Stimulated activated CD8-positive, alpha-beta memory T cell treated with anti-CD3 and anti-CD28 coated beads, Interleukin-4, amount 100 ng/mL, for 48 hours (primary cell): Measurements from ENCODE around the gene MAPK1.
A peak's percentile ranks its signal among the peaks of the same experiment; 100 is the strongest.
"Not testable (repeated sequence)": the region's sequence is repeated elsewhere in the genome, so short reads cannot be mapped to it uniquely, and the experiment has no call there.

Experiments used
- DNase-seq: peaks from one replicate; pipeline ENCODE4 v3.0.0-alpha.2; 2020

The MAPK1 gene

DNA sequence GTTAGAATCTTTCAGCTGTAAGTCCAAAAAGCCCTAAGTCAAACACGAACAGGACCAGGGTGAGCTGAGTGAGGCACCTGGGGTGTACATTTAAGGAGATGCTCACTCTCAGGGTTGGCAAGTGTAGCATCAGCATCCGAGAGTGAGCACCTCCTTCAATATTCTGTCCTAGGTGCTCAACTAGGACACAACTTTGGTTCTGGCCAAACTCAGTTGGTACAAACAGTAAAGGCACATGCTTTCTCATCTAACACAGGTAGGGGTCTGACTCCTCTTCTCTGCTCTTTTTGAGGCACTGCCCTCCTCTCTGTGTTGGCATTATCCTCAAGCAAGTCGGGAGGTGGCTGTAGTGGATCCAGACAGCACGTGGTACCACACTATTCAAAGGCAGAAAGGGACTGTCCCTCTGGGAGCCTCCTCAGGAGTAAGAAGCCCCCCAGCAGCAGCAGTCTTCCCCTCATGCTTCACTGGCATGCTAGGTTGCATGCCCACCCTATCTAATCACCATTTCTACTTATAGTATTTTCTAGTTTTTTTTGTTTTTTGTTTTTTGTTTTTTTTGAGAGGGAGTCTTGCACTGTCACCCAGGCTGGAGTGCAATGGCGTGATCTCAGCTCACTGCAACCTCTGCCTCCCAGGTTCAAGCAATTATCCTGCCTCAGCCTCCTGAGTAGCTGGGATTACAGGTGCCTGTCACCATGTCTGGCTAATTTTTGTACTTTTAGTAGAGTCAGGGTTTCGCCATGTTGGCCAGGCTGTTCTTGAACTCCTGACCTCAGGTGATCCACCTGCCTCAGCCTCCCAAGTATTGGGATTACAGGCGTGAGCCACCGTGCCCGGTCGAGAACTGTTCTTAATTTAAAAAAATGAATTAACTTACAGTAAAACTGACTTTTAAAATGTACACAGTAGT, 14.7 kb upstream of the MAPK1 start:
- no peak for DNase-seq

DNA sequence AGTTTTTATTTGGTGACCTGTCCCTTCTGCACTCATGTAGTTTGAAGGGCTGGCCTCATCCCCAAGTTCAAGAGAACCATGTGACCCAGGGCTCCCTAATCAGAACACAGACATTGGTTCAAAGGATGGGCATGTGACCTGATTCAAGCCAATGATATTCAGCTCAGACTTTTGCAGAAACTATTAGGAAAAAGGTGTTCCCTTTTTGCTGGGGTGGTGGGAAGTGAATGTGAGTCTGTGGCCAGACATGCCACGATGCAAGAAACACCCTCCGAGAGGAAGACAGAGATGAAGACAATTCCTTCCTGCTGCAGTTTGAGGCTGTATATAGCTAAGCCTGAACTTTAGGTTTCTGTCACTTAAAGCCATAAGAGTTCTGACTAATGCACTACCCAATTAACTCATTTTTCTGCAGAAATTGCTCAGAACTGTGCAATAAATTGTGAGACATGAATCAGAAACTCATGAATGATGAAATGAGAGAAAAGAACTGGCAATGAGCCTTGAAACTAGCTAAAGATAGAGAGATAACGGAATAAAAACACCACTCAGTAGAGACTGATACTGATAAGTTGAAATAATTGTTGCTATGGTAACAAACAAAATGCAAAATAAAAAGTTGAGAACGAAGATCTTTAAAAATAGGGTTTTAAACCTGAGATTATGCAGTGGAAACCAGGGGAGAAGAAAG, 9.2 kb upstream of the MAPK1 start:
- DNase-seq, result peak; percentile 54

DNA sequence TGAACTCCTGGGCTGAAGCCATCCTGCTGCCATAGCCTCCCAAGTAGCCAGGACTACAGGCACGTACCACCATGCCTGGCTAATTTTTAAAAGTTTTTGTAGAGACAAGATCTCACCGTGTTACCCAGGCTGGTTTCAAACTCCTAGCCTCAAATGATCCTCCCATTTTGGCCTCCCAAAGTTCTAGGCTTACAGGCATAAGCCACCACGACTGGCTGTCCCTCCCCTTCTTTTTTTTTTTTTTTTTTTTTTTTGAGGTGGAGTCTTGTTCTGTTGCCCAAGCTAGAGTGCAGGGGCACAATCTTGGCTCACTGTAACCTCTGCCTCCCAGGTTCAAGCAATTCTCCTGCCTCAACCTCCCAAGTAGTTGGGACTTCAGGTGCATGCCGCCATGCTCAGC, 7.5 kb upstream of the MAPK1 start:
- not testable (repeated sequence) for DNase-seq

DNA sequence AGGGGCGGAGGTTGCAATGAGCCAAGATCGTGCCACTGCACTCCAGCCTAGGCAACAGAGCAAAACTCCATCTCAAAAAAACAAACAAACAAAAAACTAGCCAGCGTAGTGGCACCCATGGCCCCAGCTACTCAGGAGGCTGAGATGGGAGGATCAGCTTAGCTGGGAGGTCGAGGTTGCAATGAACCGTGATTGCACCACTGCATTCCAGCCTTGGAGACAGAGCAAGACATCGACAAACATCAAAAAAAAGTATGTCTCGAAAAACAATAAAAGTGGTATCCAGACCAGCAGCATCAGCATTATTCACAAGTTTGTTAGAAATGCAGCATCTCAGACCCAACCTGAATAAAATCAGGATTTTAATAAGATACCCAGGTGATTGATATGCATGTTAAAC, 6.2 kb upstream of the MAPK1 start:
- DNase-seq, result no peak

DNA sequence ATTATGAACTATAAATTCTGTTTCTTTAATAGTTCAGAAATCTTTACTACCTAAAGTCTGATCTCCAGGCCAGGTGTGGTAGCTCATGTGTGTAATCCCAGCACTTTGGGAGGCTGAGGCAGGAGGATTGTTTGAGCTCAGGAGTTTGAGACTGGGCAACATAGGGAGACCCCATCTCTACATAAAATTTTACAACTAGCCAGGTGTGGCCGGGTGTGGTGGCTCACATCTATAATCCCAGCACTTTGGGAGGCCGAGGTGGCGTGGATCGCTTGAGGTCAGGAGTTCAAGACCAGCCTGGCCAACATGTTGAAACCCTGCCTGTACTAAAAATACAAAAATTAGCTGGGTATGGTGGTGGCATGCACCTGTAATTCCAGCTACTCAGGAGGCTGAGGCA, 5.3 kb upstream of the MAPK1 start:
- DNase-seq, result not testable (repeated sequence)

DNA sequence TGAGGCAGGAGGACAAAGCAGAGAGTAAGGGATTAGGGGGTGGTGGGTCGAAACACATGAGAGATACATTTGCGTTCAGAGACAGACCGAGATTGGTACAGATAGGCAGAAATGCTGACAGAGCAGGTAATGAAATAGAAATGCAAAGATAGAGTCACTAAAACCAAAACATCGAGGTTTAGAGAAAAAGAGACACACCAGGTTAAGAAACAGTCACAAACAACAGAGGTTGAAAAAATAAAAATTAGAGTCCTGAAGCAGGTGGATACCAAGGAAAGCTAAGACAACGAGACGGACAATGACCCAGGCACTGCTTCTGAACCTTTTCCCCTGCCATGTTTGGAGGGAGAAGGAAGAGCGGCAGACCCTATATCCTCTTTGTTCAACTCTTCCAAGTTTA, 1.2 kb upstream of the MAPK1 start:
- DNase-seq, result no peak

DNA sequence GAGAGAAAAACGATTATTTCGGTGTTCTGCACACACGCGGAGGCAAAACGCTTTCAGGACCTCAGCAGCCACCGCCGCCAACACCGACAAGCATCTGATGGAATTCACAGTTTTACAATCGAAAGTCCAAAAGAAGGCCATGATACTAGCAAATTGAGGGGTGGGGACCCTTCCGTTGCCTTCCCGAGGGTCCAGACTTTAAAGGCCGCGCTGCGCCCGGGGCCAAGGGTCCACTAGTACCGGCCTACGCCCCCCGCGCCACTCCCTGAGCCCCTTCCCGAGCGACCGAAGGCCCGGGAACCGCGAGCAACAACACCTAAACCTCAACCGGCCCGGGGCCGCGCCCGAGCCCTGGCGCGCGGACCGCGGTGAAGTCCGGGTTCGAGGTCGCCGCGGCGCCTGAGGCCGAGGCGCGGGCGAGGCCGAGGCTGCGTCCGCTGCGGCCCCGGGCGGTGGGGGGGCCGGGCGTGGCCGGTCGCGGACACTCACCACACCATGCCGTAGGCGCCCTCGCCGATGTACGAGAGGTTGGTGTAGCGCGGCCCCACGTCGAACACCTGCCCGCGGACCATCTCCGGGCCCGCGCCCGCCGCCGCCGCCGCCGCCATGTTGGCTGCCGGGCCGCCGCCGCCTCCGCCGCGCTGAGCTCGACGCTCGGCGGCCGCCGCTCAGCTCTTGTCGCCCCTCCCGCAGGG, 465 bp downstream of the MAPK1 start:
- DNase-seq, result peak; percentile 42

DNA sequence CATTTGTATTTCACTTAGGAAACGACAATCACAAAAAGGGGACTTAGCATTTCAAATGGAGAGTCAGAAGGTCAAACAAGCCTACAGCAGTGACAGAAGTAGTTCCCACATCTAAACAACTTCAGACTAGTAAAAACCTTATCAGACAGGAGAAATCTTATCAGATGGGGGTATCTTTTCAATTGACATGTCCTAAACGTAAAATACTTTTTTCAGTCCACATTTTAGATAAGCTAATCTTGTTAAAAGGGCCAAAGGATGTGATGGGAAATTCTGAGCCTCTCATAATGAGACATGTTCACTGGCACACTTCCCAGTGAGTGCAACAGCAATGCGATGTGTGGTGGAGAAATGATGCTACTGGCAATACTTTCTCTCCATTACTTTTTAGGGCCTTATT, 2.4 kb downstream of the MAPK1 start:
- DNase-seq, result peak; percentile 48

DNA sequence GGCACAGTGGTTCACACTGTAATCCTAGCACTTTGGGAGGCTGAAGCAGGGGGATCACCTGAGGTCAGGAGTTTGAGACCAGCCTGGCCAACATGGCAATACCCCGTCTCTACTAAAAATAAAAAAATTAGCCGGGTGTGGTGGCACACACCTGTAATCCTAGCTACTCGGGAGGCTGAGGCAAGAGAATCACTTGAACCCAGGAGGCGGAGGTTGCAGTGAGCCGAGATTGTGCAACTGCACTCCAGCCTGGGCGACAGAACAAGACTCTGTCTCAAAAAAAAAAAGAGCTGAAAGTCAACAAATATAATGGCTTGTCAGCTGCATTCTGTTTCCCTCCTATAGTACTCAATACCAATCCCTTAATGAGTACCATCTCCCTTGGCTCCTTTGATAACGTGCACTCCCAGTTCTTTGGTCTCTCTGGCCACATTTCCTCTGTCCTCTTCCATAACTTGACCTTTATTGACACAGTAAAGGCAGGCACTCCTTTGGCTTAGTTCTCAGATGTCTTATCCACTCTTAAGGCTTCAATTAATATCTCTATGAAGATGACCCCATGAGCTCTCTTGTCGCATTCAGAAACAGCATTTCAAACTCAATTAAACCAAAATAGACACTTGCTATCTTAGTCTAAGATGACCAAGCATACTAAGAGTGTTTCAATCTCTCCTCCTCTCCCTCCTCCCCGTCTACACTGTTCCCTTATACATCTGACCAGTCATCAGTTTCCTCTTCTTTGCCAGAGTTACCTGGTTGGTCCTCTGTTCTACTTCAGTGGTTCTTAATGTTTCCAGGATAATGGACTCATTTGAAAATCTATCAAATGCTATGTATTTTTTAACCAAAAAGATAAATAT, 4.8 kb downstream of the MAPK1 start:
- DNase-seq, result no peak

DNA sequence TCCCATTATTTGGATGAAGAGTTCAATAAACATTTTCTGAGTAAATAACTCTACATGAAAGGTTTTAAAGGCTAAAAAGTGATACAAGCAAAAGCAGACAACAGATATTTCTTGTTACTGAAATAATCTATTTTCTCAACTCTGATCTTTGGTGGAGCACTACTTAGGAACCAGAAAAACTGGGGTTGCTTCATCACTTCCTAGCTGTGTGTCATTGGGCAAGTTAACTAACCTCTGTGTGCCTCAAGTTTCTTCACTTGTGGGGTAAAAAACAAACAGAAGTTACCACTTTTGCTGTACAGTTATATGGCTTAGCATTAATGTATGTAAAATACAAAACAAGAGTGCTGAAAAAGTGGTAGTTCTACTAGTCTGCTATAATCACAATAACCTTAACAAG, 5.6 kb downstream of the MAPK1 start:
- DNase-seq, result no peak

DNA sequence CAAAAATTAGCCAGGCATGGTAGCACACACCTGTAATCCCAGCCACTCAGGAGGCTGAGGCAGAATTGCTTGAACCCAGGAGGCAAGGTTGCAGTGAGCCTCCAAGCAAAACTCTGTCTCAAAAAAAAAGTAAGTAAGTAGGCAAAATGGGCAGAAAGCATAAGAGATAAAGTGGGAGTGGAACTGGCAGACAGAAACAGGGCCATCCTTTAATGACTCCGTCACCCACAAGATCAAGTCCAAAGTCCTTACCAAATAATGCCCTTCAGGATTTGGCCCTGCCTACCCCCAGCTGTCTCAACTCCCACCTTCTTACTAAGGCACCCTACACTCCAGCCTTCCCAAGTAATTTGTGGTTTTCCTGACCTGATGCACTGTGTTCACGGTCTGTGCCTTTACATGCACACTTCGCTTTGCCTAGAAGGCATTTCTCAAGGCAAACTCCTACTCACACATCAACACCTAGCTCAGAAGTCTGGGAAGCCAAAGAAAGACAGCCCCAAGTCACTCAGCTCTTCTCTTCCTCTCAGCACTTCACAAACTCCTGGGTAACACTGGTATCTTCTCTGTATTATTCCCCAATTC, 6.1 kb downstream of the MAPK1 start:
- DNase-seq, result no peak

DNA sequence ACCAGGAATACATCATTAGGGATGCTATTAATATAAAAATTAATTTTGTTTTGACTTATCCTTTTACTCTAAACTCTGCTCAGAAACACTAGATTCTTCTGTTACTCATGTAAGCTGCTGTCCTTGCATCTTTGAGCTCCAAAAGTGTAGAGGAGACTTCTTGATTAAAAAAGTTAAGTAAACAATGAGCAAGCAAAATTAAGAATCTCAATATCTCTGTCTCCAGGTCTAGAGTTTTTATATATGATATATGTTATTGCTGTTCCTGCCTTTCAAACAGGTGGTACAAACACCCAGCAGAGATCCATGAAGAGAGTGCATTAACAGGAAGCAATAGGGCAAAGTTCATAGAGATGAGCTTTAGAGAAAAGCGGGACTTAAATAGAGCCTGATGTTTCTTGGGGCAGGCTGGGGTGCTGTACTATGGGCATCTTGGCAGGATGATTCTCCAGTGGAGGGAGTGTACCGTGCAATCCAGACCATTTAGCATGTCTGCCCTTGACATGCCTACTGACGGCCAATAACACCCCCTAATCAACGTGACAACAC, 6.9 kb downstream of the MAPK1 start:
- no peak for DNase-seq

DNA sequence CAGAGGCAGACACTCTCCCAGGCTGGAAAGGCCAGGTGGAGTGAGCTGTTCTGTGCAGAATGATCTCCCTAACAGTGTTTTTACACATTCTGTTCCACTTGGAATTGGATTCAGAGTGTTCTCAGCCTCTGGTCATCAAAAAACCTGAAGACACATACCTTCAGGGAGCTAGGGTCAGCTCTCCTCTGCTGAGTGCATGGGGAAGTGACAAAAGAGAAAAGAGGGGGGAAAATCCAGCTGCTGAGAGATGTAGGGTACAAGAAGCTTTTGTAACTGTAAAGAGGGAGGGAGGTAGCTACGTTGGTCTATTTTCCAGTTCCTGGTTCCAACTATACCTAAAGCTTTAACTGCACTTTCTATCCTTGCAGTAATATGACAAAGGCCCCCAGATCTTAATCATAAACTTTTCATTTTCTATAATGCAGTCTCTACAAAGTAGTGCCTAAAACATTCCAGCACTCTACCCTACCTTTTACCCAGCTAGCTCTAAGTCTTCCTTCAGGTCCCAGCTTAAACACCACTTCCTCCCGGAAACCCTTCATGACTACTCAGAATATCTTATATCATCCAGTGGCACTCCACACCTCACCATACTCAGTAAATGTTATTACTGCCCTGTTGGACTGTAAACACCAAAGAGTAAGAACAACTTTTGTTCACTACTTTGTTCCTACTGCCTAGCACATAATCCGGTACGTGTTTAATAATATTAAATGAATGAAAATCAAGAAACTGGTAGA, 9.2 kb downstream of the MAPK1 start:
- DNase-seq, result no peak

DNA sequence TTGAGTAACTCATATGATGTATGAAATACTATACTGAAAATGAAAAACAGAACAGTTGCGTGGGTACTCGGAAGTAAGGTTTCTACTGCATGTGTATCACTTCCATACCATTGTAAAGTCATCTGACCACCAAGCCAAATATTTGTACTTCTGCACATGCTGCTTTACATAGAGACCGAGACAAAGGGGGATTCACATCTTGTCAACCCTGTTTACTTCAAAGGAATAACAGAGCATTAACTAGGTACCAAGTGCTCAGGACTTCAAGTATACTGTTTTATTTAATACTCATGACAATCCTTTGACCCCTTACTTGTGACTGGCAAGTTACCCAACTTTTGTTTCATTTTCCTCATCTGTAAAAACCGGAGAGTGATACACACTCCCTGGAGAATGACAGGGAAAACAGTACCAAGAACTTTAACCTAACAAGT, 9.9 kb downstream of the MAPK1 start:
- no peak for DNase-seq

DNA sequence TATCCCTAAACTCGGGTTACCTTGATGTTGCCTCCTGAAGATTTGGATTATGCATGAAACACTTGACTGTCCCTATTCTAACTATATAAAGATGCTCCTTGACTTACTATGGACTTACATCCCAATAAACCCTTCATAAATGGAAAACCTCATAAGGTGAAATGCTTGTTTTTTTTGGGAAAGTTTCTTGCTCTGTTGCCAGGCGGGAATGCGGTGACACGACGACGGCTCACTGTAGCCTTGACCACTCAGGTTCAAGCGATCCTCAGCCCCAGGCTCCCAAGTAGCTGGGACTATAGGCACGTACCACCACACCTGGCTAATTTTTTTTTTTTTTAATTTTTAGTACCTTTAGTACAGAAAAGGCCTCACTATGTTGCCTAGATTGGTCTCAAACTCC, 10.6 kb downstream of the MAPK1 start:
- DNase-seq, result no peak

DNA sequence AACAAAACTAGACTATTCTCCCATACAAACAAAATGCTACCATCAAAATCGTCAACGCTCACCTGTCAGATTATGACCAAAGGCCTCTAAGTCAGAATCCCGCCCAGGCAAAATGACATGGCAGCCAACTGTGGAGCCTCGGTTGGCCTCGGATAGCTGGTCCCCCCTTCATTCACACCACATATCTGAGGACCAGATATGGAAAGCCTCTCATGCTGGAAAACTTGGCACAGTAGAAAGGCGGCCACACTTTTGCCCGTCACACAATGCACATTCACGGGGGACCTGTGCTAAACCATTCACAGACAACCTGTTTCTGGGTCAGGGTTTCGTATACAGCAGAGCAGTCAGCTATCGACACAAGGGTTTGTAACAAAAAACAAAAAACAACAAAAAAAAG, 11.2 kb downstream of the MAPK1 start:
- DNase-seq, result no peak

DNA sequence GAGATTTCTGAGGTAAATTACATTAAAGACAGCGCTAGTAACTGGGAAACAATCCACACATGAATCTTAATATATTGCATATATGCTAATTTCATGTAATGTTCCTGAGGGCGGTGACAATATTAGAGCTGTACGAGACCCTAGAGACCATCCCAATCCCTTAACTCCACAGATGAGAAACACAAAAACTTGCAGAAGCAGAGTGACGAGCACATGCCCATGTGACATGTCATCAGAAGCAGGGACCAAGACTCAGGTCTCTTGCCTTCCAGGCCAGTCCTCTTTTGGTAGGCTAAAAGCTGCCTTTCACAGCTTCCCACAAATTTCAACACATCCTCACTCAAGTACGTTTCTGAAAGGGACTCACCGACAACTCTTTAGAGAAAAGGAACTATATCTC, 11.8 kb downstream of the MAPK1 start:
- no peak for DNase-seq

DNA sequence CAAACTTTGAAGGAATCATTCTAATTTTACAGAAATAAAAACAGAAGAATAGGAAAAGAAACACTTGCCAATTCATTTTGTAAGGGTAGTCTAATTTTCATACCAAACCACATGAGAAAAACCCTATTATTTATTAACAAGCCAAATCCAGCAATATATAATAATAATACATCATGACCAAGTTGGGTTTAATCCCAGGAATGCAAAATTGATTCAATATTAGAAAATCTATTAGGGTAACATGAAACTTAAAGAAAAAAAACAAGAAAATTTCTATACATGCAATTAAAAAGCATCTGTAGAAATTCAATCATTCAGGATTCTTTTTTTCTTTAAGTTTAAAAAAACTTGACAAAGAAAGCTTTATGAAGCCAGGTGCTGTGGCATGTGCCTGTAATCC, 16.8 kb downstream of the MAPK1 start:
- DNase-seq, result no peak

DNA sequence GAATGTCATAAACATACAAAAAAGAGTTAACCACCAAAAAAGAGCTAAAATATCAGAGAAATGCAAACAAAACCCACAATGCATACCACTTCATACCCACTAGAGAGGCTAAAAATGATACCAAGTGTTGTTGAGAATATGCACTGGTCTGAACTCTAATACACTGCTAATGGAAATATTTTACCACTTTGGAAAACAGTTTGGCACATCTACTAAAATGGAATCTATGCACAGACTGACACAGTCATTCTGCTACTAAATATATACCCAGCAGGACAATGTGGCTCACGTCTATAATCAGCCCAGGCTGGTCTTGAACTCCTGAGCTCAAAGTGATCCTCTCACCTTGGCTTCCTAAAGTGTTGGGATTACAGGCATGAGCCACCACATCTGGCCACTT, 18.0 kb downstream of the MAPK1 start:
- no peak for DNase-seq

DNA sequence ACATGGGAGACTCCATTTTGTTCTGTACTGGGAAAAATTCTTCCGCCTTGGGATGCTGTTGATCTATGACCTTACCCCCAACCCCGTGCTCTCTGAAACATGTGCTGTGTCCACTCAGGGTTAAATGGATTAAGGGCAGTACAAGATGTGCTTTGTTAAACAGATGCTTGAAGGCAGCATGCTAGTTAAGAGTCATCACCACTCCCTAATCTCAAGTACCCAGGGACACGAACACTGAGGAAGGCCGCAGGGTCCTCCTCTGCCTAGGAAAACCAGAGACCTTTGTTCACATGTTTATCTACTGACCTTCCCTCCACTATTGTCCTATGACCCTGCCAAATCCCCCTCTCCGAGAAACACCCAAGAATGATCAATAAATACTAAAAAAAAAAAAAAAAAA, 19.4 kb downstream of the MAPK1 start:
- DNase-seq, result not testable (repeated sequence)
